Activated CD4-positive, alpha-beta T cell treated with anti-CD3 and anti-CD28 coated beads, Interleukin-2, amount 50 U/mL, for 24 hours (primary cell): ENCODE measurements around the gene BDP1.
"Not testable (repeated sequence)": the region's sequence is repeated elsewhere in the genome, so short reads cannot be mapped to it uniquely, and the experiment has no call there.

Experiments
- DNase-seq, 2 donors: peaks; one replicate each; pipeline ENCODE4 v3.0.0-alpha.2; 2020; ENCODE audit warnings: low read depth in 1 of 2, low spot score in 1 of 2

BDP1 gene, protein sequence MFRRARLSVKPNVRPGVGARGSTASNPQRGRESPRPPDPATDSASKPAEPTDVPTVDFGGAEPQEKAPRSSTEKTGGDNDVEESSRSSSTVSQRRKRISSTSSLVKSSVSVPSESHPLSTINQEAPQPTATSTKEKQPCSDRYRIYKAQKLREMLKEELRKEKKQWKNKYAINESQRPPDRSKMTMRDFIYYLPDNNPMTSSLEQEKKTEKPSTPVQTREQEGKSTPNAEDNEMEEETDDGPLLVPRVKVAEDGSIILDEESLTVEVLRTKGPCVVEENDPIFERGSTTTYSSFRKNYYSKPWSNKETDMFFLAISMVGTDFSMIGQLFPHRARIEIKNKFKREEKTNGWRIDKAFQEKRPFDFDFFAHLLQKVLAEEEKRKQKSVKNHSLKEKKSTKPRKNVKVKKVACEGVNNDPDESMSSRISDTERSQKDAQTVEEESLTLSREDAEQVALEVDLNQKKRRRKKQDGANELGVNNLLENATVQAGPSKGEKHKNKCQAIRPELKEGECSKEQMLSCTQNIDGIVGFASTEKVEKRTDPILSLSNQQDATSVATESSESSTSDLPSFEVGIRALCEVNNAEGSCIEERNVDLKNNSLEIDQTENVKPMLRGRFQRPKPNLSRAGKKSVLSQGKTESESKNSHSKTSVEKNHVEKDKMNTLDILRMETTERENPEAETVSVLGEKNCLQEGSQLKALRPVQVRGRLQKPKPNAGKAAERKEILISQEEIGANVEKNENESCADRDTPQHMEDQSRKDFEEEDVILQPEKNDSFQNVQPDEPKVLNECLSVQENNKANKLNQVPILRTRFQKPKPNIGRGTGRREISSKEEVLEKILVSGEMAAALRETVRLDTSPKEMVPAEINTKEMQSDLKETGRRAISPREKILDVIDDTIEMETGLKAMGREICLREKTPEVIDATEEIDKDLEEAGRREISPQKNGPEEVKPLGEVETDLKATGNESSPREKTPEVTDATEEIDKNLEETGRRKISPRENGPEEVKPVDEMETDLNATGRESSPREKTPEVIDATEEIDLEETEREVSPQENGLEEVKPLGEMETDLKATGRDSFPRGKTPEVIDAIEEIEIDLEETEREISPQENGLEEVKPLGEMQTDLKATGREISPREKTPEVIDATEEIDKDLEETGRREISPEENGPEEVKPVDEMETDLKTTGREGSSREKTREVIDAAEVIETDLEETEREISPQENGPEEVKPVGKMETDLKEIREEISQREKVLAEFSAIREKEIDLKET (N-terminal part only)

DNA sequence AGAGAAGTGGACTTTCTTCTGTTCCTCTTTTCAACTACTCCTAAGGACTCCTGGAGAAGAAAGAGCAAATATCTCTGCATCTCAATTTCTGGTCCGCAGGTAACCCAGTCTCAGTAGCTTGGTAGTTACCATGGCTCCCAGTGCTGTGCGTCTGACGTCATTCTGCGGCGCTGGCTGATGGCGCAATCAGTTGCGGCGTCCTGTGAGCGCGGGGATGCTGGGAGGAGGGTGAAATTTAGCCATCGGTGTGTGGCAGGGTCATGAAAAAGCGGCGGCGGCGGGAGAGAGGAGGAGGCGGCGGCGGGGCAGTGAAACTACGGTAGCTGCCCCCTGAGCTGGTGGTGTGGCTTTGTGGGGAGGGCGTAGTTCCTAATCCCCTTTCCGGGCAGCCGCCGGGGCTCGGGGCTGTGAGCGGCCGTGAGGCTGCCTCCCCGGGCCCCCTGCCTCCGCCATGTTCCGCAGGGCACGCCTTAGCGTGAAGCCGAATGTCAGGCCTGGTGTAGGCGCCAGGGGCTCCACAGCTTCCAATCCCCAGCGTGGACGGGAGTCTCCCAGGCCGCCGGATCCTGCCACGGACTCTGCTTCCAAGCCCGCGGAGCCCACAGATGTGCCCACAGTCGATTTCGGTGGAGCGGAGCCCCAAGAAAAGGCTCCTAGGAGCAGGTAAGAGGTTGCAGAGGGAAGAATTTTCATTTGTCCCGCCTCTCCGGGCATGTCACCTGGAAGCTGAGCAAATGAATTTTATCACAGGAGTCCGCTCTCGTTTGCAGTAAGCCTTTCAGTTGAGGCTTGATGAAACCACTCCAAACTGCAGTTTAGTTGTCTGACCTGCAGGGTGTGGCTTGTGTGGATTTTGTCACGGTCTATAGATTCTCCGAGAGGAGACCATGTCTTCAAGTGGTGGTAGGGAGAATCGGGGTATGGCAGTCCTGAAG, at the start of gene BDP1:
Gene BDP1 (plus strand): TSS at position 225 of the 935 bp plus-strand sequence. CDS start 227 bp downstream, at position 452.
- DNase-seq, result peak; percentile 96 to 98

DNA sequence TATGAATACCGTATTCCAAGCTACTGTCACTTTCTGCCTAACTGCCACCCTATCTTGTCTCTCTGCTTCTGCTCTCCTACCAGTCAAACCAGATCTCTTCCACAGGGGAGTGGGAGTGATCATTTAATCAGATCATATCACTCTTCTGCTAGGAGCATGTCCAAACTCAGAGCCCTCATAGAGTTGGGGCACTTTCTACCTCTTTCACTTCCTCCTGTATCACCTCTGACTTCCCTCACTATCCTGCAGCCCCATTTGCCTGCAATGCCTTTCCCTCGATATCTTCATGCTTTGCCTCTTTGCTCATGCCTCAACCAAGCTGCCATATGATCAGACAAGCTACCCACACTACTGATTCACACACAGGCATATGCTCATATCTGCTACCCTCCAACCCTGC, 45.4 kb upstream of the BDP1 start:
- DNase-seq, result not testable (repeated sequence)

DNA sequence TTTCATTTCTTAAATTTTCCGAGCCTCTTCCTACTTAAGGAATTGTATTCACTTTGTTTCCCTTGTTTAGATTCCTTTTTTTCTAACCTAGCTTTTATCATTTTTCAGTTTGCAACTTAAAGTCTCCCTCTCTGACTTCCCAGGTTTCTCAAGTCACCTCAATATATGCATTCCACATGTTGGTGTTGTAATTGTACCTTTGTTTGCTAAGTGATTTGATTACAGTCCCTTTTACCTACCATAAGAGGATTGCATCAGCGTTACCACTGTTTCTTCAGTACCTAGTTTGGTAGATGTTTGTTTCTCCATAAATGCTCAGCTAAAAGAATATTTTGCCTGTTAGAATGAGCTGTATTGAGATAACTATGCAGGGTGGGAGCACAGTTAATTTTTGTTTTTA, 39.8 kb upstream of the BDP1 start:
- not testable (repeated sequence) for DNase-seq

DNA sequence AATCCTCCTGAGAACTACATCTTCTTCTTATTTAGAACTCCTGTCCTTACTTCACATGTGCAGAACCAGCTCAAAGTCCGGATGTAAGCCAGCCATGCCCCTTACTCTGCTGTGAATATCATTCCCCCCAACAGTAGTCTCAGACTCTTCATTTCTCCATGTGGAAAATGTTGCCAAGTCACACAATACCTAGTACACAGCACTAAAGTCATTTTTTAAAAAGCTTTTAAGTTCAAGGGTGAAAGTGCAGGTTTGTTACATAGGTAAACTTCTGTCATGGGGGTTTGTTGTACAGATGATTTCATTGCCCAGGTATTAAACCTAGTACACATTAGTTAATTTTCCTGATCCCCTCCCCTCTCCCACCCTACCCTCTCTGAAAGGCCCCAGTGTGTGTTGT, 37.4 kb upstream of the BDP1 start:
- DNase-seq, result not testable (repeated sequence)

DNA sequence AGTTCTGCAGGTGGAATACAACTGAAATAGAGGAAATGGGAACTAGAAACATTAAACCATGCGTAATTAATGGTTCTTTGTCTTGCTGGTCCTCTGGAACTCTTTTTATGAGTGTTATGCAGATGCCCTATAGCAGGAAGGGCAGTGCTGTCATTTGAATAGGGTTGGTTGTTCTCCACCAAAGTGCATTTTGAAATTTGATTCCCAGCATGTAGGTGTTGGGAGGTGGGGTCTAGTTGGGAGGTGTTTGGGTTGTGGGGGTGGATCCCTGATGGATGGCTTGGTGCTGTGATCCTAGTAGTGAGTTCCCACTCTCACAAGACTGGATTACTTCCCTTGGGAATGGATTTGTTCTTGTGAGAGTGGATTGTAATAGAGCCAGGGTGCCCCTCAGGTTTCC, 34.2 kb upstream of the BDP1 start:
- not testable (repeated sequence) for DNase-seq

DNA sequence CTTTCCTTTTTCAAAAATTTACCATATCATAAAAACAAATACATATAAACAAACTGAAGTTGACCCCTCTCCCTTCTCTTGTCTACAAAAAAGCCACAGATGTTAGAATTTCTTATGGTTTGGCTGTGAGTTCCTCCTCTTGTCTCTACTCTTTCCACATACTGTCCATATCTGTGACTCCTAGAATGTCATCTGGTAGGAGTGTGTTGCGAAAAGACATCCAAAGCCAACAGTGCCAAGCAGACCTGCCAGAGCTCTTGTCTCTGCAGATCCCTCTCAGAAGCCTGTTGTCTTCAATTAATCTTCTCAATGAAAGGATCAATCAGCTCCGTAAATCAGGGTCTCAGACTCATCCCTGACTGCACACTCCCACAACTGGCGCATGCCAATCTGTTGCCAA, 31.6 kb upstream of the BDP1 start:
- DNase-seq, result not testable (repeated sequence)

DNA sequence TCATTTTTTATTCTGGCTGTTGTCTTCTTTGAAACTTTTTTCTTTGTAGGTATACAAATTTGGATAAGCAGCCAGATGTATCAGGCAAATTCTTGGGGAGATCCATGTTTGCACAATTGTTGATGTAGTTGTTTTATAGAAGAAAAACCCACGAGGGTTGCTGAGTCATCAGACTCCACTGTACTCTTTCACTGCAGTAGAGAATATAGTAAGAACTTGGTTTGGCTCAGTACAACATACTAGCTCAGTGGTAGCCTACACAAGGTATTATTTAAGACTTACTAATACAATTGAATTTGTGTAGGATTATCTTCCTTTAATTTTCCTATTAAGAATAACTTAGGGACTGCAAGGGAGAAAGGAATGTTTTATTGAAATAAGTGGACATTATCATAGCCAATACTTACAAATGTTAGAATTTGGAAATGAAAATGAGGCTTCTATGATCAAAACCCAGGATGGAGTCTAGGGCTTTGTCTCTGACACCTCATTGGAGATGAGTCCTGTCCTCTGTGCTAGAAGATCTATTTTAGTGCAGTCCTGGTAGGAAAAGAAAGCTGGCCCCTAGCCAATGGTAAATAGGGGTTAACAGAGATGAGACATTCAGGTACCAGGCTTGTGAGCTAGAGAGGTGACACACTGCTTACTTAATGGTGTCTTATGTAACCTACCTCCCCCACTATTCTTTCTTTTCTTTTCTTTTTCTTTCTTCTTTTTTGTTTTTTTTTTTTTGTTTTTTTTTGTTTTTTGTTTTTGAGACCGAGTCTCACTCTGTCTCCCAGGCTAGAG, 28.6 kb upstream of the BDP1 start:
- not testable (repeated sequence) for DNase-seq

DNA sequence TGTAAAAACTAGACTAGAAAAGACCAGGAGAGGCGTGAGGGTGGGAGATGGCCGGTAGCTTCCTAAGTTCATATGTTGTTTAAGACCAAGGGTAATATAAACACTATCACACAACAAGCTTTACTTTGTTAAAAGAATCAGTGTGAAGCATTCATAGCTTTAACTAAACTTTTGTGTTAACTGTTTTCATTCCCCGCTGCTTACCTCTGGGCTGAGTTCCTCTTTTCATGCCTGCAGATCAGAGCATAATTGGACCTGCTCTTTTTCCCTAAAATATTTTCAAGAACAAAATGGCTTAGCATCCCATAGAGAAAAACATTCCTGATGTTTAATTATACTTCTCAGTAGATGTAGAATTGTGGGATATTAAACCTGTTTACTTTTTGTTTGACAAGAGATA, 23.0 kb upstream of the BDP1 start:
- DNase-seq, result not testable (repeated sequence)

DNA sequence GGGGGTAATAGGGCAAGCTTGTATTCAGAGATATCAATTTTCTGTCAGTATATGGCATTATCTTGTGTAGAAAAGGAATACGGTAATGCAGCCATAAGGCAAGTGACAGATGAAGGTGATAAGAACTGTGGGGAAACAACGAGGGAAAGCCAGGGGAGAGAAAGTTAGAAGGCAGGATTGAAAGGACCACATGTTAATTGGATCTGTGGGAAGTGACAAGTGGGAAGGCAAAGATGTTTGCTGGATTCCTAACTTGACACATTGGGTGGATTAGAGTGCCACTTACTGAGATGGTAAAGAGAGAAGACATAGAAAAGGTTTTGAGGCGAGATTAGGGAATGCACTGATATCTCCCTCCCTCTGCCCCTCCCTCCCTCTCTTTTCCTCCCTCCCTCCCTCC, 20.6 kb upstream of the BDP1 start:
- DNase-seq, result not testable (repeated sequence)

DNA sequence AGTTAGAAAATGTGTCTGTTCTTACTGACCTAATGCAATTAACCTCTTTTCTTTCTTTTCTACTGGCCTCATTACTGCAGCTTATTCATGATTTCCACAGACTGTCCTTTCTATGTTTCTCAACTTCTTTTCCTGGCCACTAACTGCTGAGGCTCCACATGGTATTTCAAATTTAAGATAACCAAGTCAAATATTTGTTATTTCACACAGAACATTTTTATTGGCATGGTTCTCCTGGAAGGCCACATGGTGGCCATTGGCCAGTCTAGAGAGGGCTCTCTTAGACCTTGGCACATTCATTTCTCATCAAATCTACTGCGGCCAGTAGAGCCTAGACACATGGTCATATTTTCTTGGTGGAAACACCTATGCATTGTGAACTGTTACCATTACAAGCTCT, 13.9 kb upstream of the BDP1 start:
- DNase-seq, result not testable (repeated sequence)

DNA sequence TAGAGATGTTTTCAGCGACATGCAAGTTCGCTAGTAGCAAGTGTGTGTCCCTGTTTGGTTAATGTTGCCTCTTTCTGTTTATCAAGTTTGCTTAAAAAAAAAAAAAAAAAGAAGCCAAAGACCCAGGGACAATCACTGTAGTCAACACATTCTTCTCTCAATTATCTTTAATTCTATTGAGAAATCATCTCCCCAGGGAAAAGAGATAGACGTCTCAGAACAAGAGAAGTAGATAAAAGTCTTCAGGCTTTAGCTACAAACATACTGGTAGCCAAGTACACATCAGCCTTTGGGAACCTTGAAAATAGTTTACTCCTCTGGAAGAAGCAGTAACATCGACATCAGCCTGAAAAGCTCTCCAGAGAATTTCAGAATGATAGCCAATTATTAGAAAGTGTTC, 11.6 kb upstream of the BDP1 start:
- DNase-seq, result not testable (repeated sequence)

DNA sequence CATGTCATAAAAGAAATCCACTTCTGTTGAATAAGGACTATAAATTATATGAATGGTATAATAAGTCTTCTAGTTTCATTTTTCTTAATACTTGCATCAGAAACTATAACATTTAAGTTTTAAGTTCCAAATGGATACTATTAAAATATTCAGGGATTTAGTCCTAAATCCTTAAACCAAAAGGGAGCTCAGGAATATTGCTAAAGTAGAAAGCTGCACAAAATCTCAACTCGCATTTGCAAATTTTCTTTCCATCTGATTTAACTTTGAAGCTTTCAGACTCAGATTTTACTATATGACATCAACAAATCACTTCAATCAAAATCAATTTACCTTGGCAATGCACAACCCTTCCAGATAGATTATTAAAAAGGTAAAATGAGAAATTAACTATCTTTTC, 10.4 kb upstream of the BDP1 start:
- not testable (repeated sequence) for DNase-seq

DNA sequence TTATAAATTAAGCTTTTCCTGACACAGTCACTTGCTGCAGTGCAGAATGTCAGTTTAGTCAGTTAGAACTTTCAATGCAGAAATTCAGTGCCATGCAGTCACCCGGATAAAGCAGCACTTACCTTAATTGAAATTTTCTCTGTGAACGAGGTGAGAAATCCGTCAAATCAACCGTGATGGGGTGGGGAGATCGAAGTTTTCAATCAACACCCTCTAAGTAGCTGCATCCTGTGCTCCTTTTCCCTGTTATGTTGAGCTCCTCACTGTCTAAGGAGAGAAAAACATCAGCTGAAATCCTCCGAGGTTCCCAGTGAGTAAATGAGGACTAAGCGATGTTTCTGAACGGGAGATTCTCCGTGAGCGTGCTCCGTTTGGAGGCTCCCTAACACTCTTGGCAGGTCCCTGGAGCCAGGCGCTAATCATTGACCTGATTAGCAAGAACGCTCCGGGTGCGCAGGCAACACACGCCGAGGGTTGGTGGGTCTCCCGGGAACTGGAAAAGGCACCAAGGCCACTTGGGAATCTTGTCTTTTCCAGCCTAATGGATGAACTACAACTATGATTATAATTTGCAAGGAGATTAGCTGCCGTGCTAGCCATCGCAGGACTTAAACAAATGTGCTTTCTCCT, 9.8 kb upstream of the BDP1 start:
- DNase-seq, result not testable (repeated sequence)

DNA sequence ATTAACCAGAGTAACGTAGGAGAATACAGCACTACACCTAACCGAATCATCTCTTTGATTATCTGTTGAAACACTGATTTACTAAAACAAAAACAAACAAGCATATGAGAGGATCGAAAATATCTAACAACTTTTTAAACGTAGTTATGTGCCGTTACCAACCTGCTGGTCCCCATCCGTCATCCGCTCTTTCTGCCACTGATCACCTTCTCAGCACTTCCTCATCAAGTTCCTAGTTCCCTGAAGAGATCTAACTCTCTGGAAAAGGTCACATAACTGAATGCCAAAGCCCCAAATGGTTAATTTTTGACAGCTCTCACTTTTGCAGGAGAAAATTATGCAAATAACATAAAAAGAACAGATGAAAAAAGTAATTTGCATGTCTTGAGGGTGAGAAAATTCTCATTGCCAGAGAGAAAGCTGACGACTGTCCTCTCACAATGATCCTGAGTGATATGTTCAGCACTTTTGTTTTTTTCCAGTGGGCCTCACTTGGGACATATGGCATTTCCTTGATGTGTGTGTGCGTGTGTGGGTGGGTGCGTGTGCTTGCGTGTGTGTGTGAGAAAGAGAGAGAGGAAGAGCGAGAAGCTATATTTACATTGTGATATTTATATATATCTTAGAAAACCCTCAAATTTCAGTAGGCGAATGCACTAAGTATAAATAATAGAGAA, 8.8 kb upstream of the BDP1 start:
- DNase-seq, result not testable (repeated sequence)

DNA sequence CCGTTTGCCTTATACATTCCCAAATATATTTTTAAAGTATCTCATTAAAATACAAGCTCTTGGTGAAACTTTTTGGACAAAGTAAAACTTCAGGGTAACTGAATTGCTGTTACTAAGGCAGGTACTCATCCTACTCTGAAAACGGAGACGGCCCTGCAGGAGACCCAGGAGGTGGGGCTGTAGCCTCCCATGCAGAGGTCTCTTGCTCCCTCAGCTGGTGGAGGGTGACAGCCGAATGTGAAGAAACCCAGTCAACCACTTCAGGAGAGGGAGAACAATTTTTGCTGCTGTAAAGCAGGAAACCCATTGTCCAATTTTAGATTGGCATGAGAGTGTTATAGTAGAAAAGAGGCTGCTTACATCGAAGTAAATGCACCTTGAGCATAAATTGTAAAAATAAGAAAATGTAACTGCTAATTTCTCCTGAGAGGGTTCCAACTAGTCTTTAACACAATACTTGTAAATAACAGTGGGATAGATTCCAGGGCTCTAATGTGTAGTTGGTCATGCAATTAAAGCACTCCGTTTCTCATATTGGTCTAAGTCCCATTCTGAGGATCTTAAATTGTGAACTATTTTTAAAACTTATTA, 8.1 kb upstream of the BDP1 start:
- DNase-seq, result peak in 1 of 2 donors; percentile 28

DNA sequence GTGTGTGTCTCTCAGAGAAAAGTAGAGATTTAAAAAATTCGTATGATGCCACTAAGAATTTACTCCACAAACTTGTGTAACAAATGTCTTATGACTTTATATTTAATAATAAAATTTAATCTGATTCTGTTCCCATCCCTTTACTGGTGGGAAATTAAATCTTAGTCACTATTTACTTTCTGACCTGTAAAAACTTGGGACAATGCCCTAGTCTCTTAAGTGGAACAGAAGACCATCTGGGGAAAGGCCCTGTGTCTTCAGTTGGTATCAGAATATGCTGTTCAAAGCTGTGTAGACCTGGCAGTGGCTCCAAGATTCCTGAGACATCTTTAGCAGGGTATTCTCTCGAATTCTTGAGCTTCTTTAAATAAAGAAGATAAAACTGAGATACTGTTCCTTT, 2.6 kb upstream of the BDP1 start:
- no peak for DNase-seq

DNA sequence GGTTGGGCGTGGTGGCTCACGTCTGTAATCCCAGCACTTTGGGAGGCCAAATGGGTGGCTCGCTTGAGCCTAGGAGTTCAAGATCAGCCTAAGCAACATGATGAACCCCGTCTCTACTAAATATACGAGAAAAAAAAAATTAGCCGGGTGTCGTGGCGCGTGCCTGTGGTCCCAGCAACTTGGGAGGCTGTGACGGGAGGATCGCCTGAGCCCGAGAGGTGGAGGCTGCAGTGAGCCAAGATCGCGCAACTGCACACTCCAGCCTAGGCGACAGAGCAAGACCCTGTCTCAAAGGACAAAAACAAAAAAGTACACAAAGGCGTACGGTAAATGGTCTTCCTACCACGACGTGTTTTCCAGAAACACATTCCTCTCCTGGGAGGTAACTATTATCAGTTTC, 538 bp upstream of the BDP1 start:
- DNase-seq, result no peak

DNA sequence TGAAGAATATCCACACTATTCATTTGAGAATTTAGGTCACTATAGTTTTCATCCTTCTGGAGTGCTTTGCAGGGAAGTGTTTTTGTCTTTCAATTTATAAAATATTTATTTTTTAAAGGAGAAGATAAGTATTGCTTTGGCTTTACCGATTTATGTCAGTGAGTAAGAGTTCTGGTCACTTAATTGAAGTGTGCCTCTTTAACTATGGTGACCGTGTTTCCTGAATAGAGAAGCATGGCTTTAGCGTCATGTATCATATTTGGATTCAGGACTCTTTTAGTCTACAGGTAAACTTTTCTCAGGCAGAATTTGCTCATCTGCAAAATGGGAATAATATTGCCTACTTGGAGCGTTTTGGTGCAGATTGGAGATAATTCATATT, 902 bp downstream of the BDP1 start:
- no peak for DNase-seq
